GM12874 (cell line): ENCODE results near the gene CTSA.

Source experiments
- TF ChIP-seq, protein P1 (sequence below): IDR thresholded peaks from 2 replicates; pipeline ENCODE4 v1.5.1; 2011; ENCODE audit warnings: low read depth, mild to moderate bottlenecking, control low read depth, low read length, moderate library complexity; ENCODE audit not compliant: insufficient read depth

The CTSA gene

DNA sequence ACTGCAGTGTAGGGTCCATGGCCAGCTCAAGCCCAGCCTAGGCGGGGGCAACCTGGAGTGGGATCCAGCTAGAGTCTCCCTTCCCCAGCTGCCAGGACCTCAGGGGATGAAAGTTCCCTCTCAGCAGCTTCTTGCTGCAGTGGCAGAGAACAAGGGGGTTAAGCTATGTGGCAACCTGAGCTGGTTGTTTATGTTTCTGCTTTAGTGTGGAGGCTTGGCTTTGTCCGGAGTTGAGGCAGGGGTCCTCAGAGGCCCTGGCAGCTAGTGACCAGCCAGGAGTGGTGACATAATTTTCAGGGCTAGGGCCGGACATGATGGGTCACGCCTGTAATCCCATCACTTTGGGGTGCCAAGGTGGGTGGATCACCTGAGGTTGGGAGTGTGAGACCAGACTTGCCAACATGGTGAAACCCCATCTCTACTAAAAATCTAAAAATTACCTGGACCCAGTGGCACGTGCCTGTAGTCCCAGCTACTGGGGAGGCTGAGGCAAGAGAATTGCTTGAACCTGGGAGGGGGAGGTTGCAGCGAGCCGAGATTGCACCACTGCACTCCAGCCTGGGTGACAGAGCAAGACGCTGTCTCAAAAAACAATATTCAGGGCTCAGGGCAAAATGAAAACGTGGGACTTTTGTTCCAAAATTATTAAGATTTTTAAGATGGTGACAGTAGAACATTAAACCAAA, 34.8 kb downstream of the CTSA start:
- TF ChIP-seq, protein P1, sequence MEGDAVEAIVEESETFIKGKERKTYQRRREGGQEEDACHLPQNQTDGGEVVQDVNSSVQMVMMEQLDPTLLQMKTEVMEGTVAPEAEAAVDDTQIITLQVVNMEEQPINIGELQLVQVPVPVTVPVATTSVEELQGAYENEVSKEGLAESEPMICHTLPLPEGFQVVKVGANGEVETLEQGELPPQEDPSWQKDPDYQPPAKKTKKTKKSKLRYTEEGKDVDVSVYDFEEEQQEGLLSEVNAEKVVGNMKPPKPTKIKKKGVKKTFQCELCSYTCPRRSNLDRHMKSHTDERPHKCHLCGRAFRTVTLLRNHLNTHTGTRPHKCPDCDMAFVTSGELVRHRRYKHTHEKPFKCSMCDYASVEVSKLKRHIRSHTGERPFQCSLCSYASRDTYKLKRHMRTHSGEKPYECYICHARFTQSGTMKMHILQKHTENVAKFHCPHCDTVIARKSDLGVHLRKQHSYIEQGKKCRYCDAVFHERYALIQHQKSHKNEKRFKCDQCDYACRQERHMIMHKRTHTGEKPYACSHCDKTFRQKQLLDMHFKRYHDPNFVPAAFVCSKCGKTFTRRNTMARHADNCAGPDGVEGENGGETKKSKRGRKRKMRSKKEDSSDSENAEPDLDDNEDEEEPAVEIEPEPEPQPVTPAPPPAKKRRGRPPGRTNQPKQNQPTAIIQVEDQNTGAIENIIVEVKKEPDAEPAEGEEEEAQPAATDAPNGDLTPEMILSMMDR = no peak

- TF ChIP-seq, protein P1 = no peak
Observed at GRCh38 chr20:45926731-45927070, 35.6 kb downstream of the CTSA start.

GRCh38 chr20:45927071-45927878, 36.1 kb downstream of the CTSA start:
- TF ChIP-seq, protein P1 = no peak

- TF ChIP-seq, protein P1 = 0 out of 2 replicates have a peak, but pooled peaks have one; percentile 24
Observed at GRCh38 chr20:45933266-45934045, 42.3 kb downstream of the CTSA start.

- TF ChIP-seq, protein P1 = no peak
Observed at GRCh38 chr20:45934046-45934585, 43.0 kb downstream of the CTSA start.

- TF ChIP-seq, protein P1 = no peak
Observed at GRCh38 chr20:45934586-45935415, 43.7 kb downstream of the CTSA start, which contains the start of gene PCIF1. TSS of gene PCIF1 (plus strand) at chr20:45934683. CDS start at chr20:45939000, 4,317 bp downstream.
